ENCODE results near the gene ALDH5A1.

Gene ALDH5A1

GRCh38 chr6:24522228-24523176 lies 27.7 kb downstream of the ALDH5A1 start:
- no peak overlapping the region for H3K4me3 ChIP-seq
- TF ChIP-seq CTCF (IDR thresholded peaks at IDR 0.05), result no peak
- no peak for DNase-seq (ENCODE audit: low spot score)
- H3K27ac ChIP-seq, result no peak overlapping the region

- TF ChIP-seq CTCF (IDR thresholded peaks at IDR 0.05), result no peak
- Histone ChIP-seq H3K27ac (no peak overlapping the region), H3K4me3 (no peak overlapping the region)
- DNase-seq (ENCODE audit: low spot score), result no peak
Measured at GRCh38 chr6:24524329-24524728, 29.6 kb downstream of the ALDH5A1 start.

GRCh38 chr6:24524805-24525204 lies 30.0 kb downstream of the ALDH5A1 start:
- Histone ChIP-seq H3K27ac (no peak overlapping the region), H3K4me3 (no peak overlapping the region)
- no peak for DNase-seq (ENCODE audit: low spot score)
- no peak for TF ChIP-seq CTCF (IDR thresholded peaks at IDR 0.05)

GRCh38 chr6:24529985-24530384 lies 35.2 kb downstream of the ALDH5A1 start:
- Histone ChIP-seq H3K4me3 (no peak overlapping the region), H3K27ac (no peak overlapping the region)
- TF ChIP-seq CTCF (IDR thresholded peaks at IDR 0.05), result no peak
- DNase-seq (ENCODE audit: low spot score), result no peak

GRCh38 chr6:24534329-24534728 lies 39.6 kb downstream of the ALDH5A1 start:
- DNase-seq (ENCODE audit: low spot score), result no peak
- H3K4me3 ChIP-seq, result no peak overlapping the region
- no peak overlapping the region for H3K27ac ChIP-seq
- no peak for TF ChIP-seq CTCF (IDR thresholded peaks at IDR 0.05)

- Histone ChIP-seq H3K27ac (no peak overlapping the region), H3K4me3 (no peak overlapping the region)
- no peak for DNase-seq (ENCODE audit: low spot score)
- TF ChIP-seq CTCF (IDR thresholded peaks at IDR 0.05), result no peak
Measured at GRCh38 chr6:24535210-24535609, 40.4 kb downstream of the ALDH5A1 start.

GRCh38 chr6:24536466-24536865 lies 41.7 kb downstream of the ALDH5A1 start:
- TF ChIP-seq CTCF (IDR thresholded peaks at IDR 0.05), result no peak
- DNase-seq (ENCODE audit: low spot score), result no peak
- Histone ChIP-seq H3K4me3 (no peak overlapping the region), H3K27ac (no peak overlapping the region)
